Activated CD8-positive, alpha-beta memory T cell treated with anti-CD3 and anti-CD28 coated beads for 36 hours (primary cell): ENCODE results near the gene PPIP5K2. TPM values are rescaled to one million over a fixed set of nuclear protein-coding genes. Genes with fewer than 3 reads are reported as not detected.
"Not testable (repeated sequence)": the region's sequence is repeated elsewhere in the genome, so short reads cannot be mapped to it uniquely, and the experiment has no call there.

Experiments used
- CTCF ChIA-PET: fragments of 350-600 bp; sonication (Branson Sonifier 250); formaldehyde crosslinking; loops from one replicate; lab custom pipeline; 2021; ENCODE audit warnings: antibody characterized with exemption; lab: Charles Lee
- POLR2A ChIA-PET: fragments of 350-600 bp; sonication (Branson Sonifier 250); formaldehyde crosslinking; loops from one replicate; lab custom pipeline; 2021; ENCODE audit warnings: antibody characterized with exemption; lab: Charles Lee
- total RNA-seq, 2 experiments: library from RNA; stranded (reverse); gene quantifications; one replicate each; pipeline ENCODE4 v1.2.3, GENCODE V29; 2021

The PPIP5K2 gene
- total RNA-seq, 2 experiments from 2014 or later: 65.9 to 72.4 TPM

DNA sequence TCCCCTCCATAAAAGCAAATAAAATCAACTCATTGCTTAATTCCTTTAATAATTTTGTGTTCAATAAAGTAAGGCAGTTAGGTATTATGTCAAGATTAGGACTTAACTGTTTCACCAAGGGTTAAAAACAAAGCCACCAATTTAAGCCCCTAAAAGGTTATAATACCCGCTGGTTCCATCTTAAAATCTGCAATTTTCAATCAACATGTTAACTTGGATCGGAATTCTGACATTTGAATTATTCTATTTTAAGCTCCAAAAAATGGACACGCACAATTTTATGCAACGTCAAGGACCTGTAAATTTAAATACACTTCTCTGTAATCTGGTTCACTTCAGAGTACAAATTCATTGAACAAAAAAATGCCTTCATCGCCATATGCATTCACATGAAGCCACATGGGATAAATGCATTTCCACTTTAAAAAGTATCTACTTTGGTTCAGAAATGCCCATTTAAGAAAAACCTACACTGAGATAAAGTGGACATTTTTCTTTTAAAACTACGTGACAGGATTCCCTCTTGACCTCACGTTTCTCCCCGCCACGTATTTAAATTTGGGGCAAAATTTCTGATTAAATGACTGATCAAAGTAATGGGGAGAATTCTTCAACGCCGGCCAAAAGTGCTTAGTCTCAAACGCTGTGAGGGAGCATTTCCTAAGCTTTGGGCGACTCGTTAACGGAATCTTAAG lies 884 bp upstream of the PPIP5K2 start:
- CTCF ChIA-PET: interaction anchor here (1.3 kb wide), 1 partner anchor 438 kb away, joined by 3 read pairs; no protein-coding TSS in a partner anchor
- POLR2A ChIA-PET: interaction anchor here (1.2 to 2.8 kb wide), 4 partner anchors 139 to 364 kb away, joined by 3 to 10 read pairs (median 6); partner anchors contain the start of genes MACIR and PAM

GRCh38 chr5:103120607-103121200 lies 603 bp downstream of the PPIP5K2 start:
- POLR2A ChIA-PET: interaction anchor here (1.2 to 2.8 kb wide), 3 partner anchors 138 to 365 kb away, joined by 4 to 10 read pairs (median 9); partner anchors contain the start of genes MACIR and PAM

DNA sequence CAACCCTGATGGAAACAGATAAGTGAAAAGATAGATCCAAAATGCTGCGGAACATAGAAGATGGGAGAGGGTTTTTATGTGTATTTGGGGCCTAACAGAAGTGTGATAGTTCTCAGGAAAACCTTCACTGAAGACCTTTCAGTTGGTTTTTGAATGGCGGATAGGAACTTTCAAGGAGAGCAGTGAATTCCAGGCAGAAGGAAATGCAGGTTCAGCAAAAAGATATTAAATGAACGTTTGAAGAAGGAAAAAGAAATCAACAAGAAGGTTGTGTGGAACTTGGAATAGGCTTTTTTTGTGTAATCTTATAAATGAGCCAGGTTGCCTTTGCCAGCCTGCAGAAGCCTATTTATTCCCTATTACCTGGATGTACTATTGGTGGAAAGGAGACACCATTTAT lies 2.1 kb downstream of the PPIP5K2 start:
- CTCF ChIA-PET: no interaction called here
- POLR2A ChIA-PET: no interaction called here

More at GRCh38 chr5:103120607-103121200, 603 bp downstream of the PPIP5K2 start:
- CTCF ChIA-PET: interaction anchor here (0.7 to 1.3 kb wide), 3 partner anchors 14 to 439 kb away, joined by 3 read pairs; no protein-coding TSS in a partner anchor

DNA sequence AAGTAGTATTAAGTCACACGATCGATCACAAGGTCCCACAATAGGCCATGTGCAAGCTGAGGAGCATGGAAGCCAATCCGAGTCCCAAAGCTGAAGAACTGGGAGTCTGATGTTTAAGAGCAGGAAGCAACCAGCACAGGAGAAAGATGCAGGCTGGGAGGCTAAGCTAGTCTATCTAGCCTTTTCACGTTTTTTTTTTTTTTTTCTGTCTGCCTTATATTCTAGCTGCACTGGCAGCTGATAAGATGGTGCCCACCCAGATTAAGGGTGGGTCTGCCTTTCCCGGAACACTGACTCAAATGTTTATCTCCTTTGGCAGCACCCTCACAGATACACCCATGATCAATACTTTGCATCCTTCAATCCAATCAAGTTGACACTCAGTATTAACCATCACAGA lies 6.5 kb downstream of the PPIP5K2 start:
- CTCF ChIA-PET: interaction anchor here (0.6 kb wide), 1 partner anchor 14 kb away, joined by 3 read pairs; no protein-coding TSS in a partner anchor
- POLR2A ChIA-PET: no interaction called here

- POLR2A ChIA-PET: no interaction called here
- CTCF ChIA-PET: no interaction called here
Observed at GRCh38 chr5:103127292-103127817, 7.3 kb downstream of the PPIP5K2 start.

DNA sequence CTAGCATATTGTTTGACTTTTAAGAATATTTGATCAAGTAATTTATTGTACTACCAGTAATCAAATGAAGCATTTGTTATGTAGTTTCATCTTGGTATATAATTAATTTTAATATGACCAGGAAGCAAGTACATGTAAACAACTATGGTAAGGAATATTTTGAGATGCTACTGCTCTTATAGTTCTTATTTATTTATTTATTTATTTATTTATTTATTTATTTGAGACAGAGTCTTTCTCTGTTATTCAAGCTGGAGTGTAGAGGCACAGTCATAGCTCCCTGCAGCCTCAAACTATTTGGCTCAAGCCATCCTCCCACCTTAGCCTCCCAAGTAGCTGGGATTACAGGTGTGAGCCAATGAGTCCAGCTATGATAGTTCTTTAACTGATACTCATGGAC lies 8.1 kb downstream of the PPIP5K2 start:
- CTCF ChIA-PET: no interaction called here

DNA sequence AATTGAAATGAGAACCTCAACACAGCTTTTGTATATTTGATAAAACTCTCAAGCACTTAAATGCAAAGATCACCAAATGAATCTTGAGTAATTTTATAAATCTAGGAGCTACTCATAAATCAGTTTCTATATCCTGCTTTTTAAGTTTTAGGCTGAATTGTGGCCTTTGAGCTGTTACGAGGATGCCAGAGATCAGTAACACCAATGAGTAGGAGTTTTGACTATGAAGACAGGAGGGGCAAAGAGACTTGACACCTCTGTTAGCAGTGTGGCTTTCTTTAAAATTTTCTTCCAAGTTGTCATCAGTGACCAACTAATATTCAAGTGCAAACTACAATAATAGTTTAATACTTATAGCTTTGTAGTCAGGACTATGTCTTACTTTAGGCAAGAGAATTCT lies 12.6 kb downstream of the PPIP5K2 start:
- POLR2A ChIA-PET: interaction anchor here (0.6 kb wide), 1 partner anchor 129 kb away, joined by 4 read pairs; no protein-coding TSS in a partner anchor
- CTCF ChIA-PET: no interaction called here

More for the DNA sequence above, 8.1 kb downstream of the PPIP5K2 start:
- POLR2A ChIA-PET: no interaction called here

DNA sequence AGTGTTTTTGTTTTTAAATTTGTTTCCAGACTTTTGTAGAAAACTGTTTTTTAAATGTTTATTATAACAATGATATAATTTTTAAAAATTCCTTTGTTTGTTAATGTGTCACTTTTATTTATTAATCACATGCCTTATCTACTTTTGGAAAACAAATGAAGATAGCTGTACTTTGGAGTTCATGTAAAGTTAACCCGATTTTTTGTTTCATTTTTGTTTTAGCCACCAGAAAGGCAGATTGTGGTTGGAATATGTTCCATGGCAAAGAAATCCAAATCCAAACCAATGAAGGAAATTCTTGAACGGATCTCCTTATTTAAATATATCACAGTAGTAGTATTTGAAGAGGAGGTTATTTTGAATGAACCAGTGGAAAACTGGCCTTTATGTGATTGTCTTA lies 13.1 kb downstream of the PPIP5K2 start:
- CTCF ChIA-PET: no interaction called here
- POLR2A ChIA-PET: interaction anchor here (0.6 kb wide), 1 partner anchor 130 kb away, joined by 4 read pairs; no protein-coding TSS in a partner anchor

- ChIA-PET CTCF (interaction anchor here (1.4 kb wide), 1 partner anchor 15 kb away, joined by 3 read pairs; the partner anchor contains the start of gene PPIP5K2), POLR2A (no interaction called here)
Observed at GRCh38 chr5:103135461-103135860, 15.4 kb downstream of the PPIP5K2 start.

- ChIA-PET POLR2A (no interaction called here), CTCF (no interaction called here)
Observed at GRCh38 chr5:103138202-103138690, 18.1 kb downstream of the PPIP5K2 start.

DNA sequence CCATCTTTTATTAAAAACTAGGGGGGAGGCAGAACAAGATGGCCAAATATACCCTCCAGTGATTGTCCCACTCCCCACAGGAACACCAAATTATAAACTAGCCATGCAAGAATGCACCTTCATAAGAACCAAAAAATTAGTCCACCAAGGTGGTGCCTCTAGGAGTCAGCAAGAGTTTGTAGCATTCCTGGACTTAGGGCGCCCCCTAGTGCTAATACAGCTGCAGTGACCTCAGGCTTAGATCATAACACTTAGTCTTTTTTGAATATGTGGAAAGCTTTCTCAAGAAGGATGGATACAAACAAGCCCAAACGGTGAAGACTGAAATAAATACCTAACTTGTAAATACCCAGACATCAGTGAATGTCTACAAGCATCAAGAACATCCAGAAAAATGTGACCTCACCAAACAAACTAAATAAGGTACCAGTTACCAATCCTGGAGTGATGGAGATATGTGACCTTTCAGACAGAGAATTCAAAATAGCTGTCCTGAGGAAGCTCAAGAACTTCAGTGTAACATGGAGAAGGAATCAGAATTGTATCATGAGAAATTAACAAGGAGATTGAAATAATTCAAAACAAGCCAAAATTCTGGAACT lies 19.3 kb downstream of the PPIP5K2 start:
- POLR2A ChIA-PET: interaction anchor here (1.2 kb wide), 1 partner anchor 120 kb away, joined by 3 read pairs; no protein-coding TSS in a partner anchor
- CTCF ChIA-PET: interaction anchor here (0.7 to 1.0 kb wide), 3 partner anchors 19 to 555 kb away, joined by 3 read pairs; partner anchors contain the start of genes GIN1 and PPIP5K2

- CTCF ChIA-PET, POLR2A ChIA-PET: not testable (repeated sequence)
Observed at GRCh38 chr5:103142132-103142531, 22.0 kb downstream of the PPIP5K2 start.

- ChIA-PET POLR2A (no interaction called here), CTCF (no interaction called here)
Observed at GRCh38 chr5:103145196-103145595, 25.1 kb downstream of the PPIP5K2 start.

GRCh38 chr5:103148213-103148612 lies 28.1 kb downstream of the PPIP5K2 start:
- ChIA-PET CTCF (no interaction called here), POLR2A (no interaction called here)

GRCh38 chr5:103151156-103151555 lies 31.1 kb downstream of the PPIP5K2 start:
- ChIA-PET POLR2A (no interaction called here), CTCF (no interaction called here)

DNA sequence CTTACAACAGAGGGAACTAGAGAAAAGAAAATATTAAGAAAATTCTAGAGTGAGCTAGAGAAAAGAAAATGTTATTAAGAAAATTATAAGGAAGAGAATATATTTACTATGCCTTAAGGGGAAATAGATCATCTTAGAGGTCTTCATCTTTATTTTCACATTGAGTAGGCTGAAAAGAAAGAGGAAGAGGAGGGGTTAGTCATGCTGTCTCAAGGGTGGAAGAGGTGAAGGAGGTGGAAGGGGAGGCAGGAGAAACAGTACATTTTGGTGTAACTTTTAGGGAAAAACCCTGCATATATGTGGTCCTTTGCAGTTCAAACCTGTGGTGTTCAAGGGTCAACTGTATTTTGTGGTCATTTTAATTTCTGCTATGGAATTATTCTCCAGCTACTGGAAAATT lies 46.6 kb downstream of the PPIP5K2 start:
- ChIA-PET POLR2A (no interaction called here), CTCF (no interaction called here)

DNA sequence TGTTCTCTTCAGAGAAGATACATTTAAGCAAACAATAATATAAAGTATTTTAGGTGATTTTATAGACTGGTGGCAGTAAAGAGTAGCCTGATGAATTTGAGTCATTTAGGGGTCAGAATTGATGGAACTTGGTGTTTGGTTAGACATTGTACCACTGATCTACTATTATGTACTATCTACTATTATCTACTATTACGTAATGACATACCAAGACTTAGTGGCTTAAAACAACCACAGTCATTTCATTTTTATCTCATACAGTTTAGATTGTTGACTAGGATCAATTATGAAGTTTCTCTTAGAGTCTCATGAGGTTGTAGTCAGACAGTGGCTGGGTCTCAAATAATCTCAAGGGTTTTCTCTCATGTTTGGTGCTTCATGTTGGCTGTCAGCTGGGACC lies 54.0 kb downstream of the PPIP5K2 start:
- ChIA-PET CTCF (interaction anchor here (0.7 kb wide), 1 partner anchor 128 kb away, joined by 3 read pairs; no protein-coding TSS in a partner anchor), POLR2A (no interaction called here)

- CTCF ChIA-PET: interaction anchor here (1.7 kb wide), 1 partner anchor 47 kb away, joined by 5 read pairs; no protein-coding TSS in a partner anchor
- POLR2A ChIA-PET: no interaction called here
Observed at GRCh38 chr5:103177543-103177942, 57.4 kb downstream of the PPIP5K2 start.

DNA sequence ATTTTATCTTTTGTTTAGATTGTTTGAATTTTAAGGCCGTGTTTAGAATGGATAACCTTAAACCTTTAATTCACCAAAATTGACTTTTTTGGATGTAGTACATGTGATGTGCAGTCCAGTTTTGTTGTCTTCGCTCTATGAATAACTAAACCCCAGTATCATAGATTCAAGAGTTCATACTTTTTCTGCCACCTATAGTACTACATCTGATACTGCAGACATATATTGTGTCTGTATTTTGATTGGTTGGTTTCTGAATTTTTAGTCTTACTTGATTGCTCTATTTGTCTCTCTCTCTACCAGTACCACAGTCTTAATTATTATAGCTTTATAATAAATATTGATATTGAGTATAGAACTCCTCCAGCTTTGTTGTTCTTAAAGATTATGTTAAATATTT lies 58.1 kb downstream of the PPIP5K2 start:
- ChIA-PET POLR2A (no interaction called here), CTCF (interaction anchor here (1.7 kb wide), 1 partner anchor 47 kb away, joined by 5 read pairs; no protein-coding TSS in a partner anchor)
